Mucosa of descending colon (tissue), 3 donors: Measurements from ENCODE around the gene TSPAN15. TPM values are rescaled to one million over a fixed set of nuclear protein-coding genes. Genes with fewer than 3 reads are reported as not detected.
A peak's percentile ranks its signal among the peaks of the same experiment; 100 is the strongest.

Source experiments
- ATAC-seq: fragments of 200-7000 bp; cut with Tn5 transposase; one replicate; pipeline ENCODE4 v1.9.1; 2020; ENCODE audit warnings: mild to moderate bottlenecking, moderate library complexity
- DNase-seq, 3 donors: peaks; one replicate each; pipeline ENCODE4 v3.0.0-alpha.2; 2020
- H3K36me3 ChIP-seq: fragments of 200-600 bp; one replicate; pipeline ENCODE4 v1.8.0; 2021; ENCODE audit warnings: low read depth, mild to moderate bottlenecking
- H3K4me1 ChIP-seq: fragments of 200-600 bp; one replicate; pipeline ENCODE4 v1.8.0; 2021; ENCODE audit warnings: low read depth, mild to moderate bottlenecking
- H3K4me3 ChIP-seq: fragments of 200-600 bp; one replicate; pipeline ENCODE4 v1.8.0; 2021; ENCODE audit warnings: mild to moderate bottlenecking
- H3K9me3 ChIP-seq: fragments of 200-600 bp; one replicate; pipeline ENCODE4 v1.8.0; 2021; ENCODE audit warnings: mild to moderate bottlenecking
- intact Hi-C, 2 donors: fragments of 100-400 bp; cut with DNase I in 1 of 2; cut with micrococcal nuclease in 1 of 2; formaldehyde crosslinking; loops; one replicate each; pipeline versions ENCODE4 v1.11.0 to v1.11.1; 2022; cut with DNase I, micrococcal nuclease
- total RNA-seq, 3 donors: library from RNA; stranded (reverse); fragmentation: NEBNext Ultra II Directional in 2 of 3; extraction: Animal tissue kit (Norgen Biotek cat#: 25700) in 2 of 3; gene quantifications; one replicate each; pipeline versions ENCODE4 v1.2.1 to v1.2.4, GENCODE V29; 2021 to 2023
- TF ChIP-seq, protein P1 (sequence below): fragments of 200-600 bp; IDR thresholded peaks from one replicate; pipeline ENCODE4 v1.8.0; 2022; ENCODE audit warnings: antibody characterized with exemption, mild to moderate bottlenecking
- donor health status: DM: no; HTN: no; CAD: no; lungs with moderate emphysema.
- donor health status: DM: no; HTN: no; CAD: no.
- donor health status: DM: no; HTN: yes; CAD: no.

TSPAN15 gene
- total RNA-seq, 3 donors from 2014 or later: 118 to 183 (median 139) TPM

GRCh38 chr10:69456880-69457693 lies 5.8 kb downstream of the TSPAN15 start:
- H3K9me3 ChIP-seq: no peaks in the 10 kb centered on the region
- no peak for DNase-seq
- H3K36me3 ChIP-seq: no peaks in the 10 kb centered on the region
- TF ChIP-seq, protein P1, sequence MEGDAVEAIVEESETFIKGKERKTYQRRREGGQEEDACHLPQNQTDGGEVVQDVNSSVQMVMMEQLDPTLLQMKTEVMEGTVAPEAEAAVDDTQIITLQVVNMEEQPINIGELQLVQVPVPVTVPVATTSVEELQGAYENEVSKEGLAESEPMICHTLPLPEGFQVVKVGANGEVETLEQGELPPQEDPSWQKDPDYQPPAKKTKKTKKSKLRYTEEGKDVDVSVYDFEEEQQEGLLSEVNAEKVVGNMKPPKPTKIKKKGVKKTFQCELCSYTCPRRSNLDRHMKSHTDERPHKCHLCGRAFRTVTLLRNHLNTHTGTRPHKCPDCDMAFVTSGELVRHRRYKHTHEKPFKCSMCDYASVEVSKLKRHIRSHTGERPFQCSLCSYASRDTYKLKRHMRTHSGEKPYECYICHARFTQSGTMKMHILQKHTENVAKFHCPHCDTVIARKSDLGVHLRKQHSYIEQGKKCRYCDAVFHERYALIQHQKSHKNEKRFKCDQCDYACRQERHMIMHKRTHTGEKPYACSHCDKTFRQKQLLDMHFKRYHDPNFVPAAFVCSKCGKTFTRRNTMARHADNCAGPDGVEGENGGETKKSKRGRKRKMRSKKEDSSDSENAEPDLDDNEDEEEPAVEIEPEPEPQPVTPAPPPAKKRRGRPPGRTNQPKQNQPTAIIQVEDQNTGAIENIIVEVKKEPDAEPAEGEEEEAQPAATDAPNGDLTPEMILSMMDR: no peak
- intact Hi-C loops: no loop called here
- H3K4me1 ChIP-seq: peaks cover 63% of the 10 kb centered on the region
- ATAC-seq: no peak
- H3K4me3 ChIP-seq: no peak overlapping the region

DNA sequence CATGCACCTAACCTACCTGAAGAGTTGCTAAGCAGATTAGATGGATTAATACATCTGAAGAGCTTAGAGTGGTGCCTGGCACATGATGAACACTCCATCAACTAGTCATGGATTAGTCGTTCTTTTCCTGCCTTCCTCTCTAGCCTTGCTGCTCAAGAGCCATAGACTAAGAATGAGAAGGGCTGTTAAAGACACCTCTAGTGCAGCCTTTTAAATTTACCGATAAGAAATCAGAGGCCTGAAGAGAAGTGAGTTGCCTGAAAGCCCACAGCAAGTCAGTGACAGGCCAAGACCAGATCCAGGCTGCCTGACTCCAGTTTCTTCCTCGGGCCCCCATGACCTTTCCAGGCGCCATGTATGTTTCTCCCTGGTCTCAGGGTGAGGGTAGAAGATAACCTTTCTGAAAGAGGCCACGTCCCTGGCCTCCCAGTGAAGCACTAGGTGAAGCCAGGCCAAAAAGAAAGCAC lies 6.5 kb downstream of the TSPAN15 start:
- Histone ChIP-seq H3K9me3 (no peaks in the 10 kb centered on the region), H3K4me3 (no peak overlapping the region), H3K4me1 (peaks cover 59% of the 10 kb centered on the region), H3K36me3 (no peaks in the 10 kb centered on the region)
- TF ChIP-seq, protein P1: no peak
- intact Hi-C loops: no loop called here
- DNase-seq (no peak), ATAC-seq (no peak)

DNA sequence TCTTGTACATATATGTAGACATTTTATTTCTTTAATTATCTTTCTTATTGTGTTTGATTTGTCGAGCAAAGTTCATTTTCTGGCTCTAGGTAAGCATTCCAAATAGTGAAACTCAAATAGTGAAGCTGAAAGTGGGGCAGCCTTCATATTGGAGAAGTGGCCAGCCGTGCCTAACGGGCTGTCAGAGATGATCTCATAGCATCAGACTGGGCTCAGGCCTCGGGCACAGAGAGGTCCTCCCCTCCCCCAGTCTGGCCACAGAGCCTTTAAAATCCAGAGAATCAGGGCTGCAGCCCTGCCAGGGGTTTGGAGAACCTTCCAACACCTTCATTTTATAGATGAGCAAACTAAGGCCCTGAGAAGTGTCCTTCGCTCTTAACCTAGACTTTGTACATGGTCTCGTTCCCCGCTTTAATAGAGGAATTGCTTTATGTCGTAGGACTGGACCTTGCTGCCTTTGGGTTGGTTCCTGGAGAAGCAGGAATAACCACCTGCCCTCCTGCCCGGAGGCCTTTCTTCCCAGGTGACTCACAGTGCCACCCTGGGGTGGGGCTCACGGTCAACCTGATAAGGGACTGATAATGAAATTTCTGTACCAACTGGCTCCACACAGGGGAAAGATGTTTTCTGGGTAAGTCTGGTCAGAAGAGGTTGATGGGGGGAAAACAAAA lies 7.3 kb downstream of the TSPAN15 start:
- H3K4me3 ChIP-seq: no peak overlapping the region
- H3K36me3 ChIP-seq: no peaks in the 10 kb centered on the region
- TF ChIP-seq, protein P1: no peak
- peaks cover 51% of the 10 kb centered on the region for H3K4me1 ChIP-seq
- DNase-seq: peak; percentile 82 to 88 (median 87)
- intact Hi-C loops: no loop called here
- no peaks in the 10 kb centered on the region for H3K9me3 ChIP-seq
- ATAC-seq: peak; percentile 94

DNA sequence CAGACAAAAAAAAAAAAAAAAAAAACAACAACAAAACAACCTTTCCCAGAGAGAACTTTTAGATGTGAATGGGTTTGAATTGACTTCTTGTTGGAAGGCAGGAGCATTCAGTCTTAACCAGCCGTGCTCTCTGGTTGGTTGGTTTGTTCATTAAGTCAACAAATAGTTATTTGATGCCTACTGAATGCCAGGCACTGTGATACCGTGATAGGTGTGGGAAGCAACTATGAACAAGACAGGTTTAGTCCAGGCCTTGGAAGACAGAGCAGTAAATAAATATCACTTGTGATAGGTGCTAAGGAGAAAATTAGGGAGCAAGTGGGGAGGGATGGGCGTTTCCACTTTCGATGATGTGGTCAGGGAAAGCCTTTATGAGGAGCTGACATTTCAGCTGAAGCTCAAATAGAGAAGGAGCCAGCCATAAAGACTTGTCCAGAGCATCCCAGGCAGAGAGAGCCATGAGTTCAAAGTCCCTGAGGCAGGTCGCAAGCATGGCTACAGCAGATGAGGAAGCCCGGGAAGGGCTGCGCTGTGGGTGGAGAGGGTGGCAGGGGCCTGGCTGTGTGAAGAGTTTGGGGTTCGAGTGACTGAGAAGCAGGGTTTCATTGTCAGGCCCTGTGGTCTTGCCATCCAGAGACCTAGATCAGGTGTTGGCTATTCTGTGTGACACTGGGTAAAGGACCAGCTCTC lies 8.0 kb downstream of the TSPAN15 start:
- peak; percentile 78 for ATAC-seq
- H3K36me3 ChIP-seq: no peaks in the 10 kb centered on the region
- H3K4me1 ChIP-seq: peaks cover 47% of the 10 kb centered on the region
- DNase-seq: peak in 2 of 3 donors; percentile 53 to 69
- TF ChIP-seq, protein P1: no peak
- no peak overlapping the region for H3K4me3 ChIP-seq
- intact Hi-C loops: no loop called here
- no peaks in the 10 kb centered on the region for H3K9me3 ChIP-seq

DNA sequence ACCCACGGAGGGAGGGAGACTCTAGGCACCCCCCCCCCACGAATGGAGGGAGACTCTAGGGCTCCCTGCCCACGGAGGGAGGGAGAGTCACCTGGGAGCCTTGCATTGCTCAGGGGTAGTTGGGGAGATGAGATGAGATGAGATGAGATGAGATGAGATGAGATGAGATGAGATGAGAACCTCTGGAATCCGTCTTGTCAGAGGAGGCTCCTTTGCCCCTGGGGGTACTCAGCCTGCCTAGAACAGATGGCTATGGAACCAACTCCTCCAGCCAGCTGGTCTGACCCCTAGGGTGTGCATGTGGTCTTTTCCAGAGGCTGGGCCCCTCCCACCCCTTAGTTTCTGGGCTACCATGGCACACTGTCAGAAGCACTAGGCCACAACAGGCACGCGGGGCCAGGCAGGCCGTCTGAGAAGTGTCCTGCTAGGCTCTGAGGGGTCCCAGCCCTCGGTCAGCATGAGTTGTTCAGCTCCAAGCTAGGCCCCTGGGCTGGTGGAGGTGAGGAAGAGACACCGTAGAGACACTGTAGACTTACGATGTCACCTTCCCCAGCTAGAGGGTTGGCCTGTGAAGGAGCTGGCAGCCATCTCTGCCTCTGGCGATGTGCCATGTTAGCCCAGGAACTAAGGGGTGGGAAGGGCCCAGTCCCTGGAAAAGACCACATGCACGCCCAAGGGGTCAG lies 8.8 kb downstream of the TSPAN15 start:
- Histone ChIP-seq H3K9me3 (no peaks in the 10 kb centered on the region), H3K4me1 (peaks cover 53% of the 10 kb centered on the region), H3K4me3 (no peak overlapping the region), H3K36me3 (no peaks in the 10 kb centered on the region)
- ATAC-seq (no peak), DNase-seq (peak in 1 of 3 donors; percentile 60)
- intact Hi-C loops: no loop called here
- TF ChIP-seq, protein P1: no peak
